ENCODE results near the gene JOSD1.
A peak's percentile ranks its signal among the peaks of the same experiment; 100 is the strongest.

The JOSD1 gene

GRCh38 chr22:38713921-38714320, 13.2 kb upstream of the JOSD1 start:
- DNase-seq: no peak

GRCh38 chr22:38712486-38713207, 11.9 kb upstream of the JOSD1 start:
- DNase-seq: no peak

- DNase-seq: no peak
Observed at GRCh38 chr22:38710866-38711265, 10.1 kb upstream of the JOSD1 start.

GRCh38 chr22:38710351-38710750, 9.6 kb upstream of the JOSD1 start:
- no peak for DNase-seq

- DNase-seq: no peak
Observed at GRCh38 chr22:38709306-38709705, 8.6 kb upstream of the JOSD1 start.

- DNase-seq: no peak
Observed at GRCh38 chr22:38707984-38708383, 7.2 kb upstream of the JOSD1 start.

- DNase-seq: no peak
Observed at GRCh38 chr22:38707346-38707745, 6.6 kb upstream of the JOSD1 start.

- no peak for DNase-seq
Observed at GRCh38 chr22:38706901-38707195, 6.1 kb upstream of the JOSD1 start.

- DNase-seq: peak; percentile 96
Observed at GRCh38 chr22:38706101-38706900, 5.6 kb upstream of the JOSD1 start.

GRCh38 chr22:38705235-38706100, 4.7 kb upstream of the JOSD1 start, which contains the start of gene GTPBP1:
TSS of gene GTPBP1 (plus strand) at chr22:38705944. CDS start at chr22:38705956, 12 bp downstream.
- peak; percentile 87 for DNase-seq

GRCh38 chr22:38704654-38705234, 4.0 kb upstream of the JOSD1 start:
- DNase-seq: no peak

- peak; percentile 90 for DNase-seq
Observed at GRCh38 chr22:38700270-38700788, 414 bp downstream of the JOSD1 start.

- DNase-seq: peak; percentile 38
Observed at GRCh38 chr22:38699784-38700183, 959 bp downstream of the JOSD1 start.

- no peak for DNase-seq
Observed at GRCh38 chr22:38699143-38699542, 1.6 kb downstream of the JOSD1 start.

- DNase-seq: no peak
Observed at GRCh38 chr22:38698407-38699094, 2.2 kb downstream of the JOSD1 start.

GRCh38 chr22:38697425-38698089, 3.2 kb downstream of the JOSD1 start:
- DNase-seq: no peak

- no peak for DNase-seq
Observed at GRCh38 chr22:38696606-38697424, 3.9 kb downstream of the JOSD1 start.

GRCh38 chr22:38694940-38695339, 5.8 kb downstream of the JOSD1 start:
- no peak for DNase-seq

GRCh38 chr22:38694049-38694448, 6.7 kb downstream of the JOSD1 start:
- no peak for DNase-seq

GRCh38 chr22:38689651-38690050, 11.1 kb downstream of the JOSD1 start:
- no peak for DNase-seq

All from right kidney (tissue), 1 donor.